Measurements from ENCODE around the gene FAM120A. TPM values are rescaled to one million over a fixed set of nuclear protein-coding genes. Genes with fewer than 3 reads are reported as not detected.
A peak's percentile ranks its signal among the peaks of the same experiment; 100 is the strongest.

The FAM120A gene
- total RNA-seq, 1 donor from 2014 or later, result 57.7 TPM

DNA sequence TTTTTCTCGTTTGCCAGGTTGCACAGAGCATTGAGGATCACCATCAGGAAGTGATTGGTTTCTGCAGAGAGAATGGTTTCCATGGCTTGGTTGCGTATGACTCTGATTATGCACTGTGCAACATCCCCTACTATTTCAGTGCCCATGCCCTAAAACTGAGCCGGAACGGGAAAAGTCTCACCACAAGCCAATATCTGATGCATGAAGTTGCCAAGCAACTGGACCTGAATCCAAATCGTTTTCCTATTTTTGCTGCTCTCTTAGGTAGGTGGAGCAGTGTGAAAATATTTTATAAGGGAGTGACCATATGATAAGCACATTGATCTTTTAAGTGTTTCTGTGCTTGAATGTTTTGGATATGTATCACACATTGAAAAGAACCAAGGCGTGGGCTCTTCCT, 19.6 kb downstream of the FAM120A start:
- no peak for FAIRE-seq
- H3K27ac ChIP-seq (ENCODE audit: low read depth, low read length), result no peak overlapping the region
- H3K4me2 ChIP-seq (ENCODE audit: low read length), result no peak overlapping the region
- H3K9ac ChIP-seq (ENCODE audit: low read length), result no peak overlapping the region
- H3K9me3 Mint-ChIP-seq (ENCODE audit: unreplicated experiment), result no peaks in the 10 kb centered on the region
- DNase-seq (ENCODE audit: low read depth), result peak; percentile 53
- H3K36me3 ChIP-seq (ENCODE audit: insufficient read depth, low read length), result no peaks in the 10 kb centered on the region
- H3K4me3 ChIP-seq (ENCODE audit: insufficient read depth, low read depth, low read length), result no peak overlapping the region
- H3K4me1 ChIP-seq (ENCODE audit: insufficient read depth, low read length), result peaks cover 12% of the 10 kb centered on the region
- no peaks in the 10 kb centered on the region for H3K27me3 ChIP-seq (ENCODE audit: insufficient read depth, low read length)
- no peaks in the 10 kb centered on the region for H3K9me3 ChIP-seq (ENCODE audit: insufficient read depth, low read depth, low read length)
- peaks cover 66% of the 10 kb centered on the region for H4K20me1 ChIP-seq (ENCODE audit: insufficient read depth, low read length)
- peaks cover 2% of the 10 kb centered on the region for H3K36me3 Mint-ChIP-seq (ENCODE audit: low read depth, unreplicated experiment)
- peaks cover 88% of the 10 kb centered on the region for H3K79me2 ChIP-seq (ENCODE audit: insufficient read depth, low read length)
- no peak overlapping the region for H3K4me3 Mint-ChIP-seq (ENCODE audit: unreplicated experiment)
- no peak overlapping the region for H3K27ac Mint-ChIP-seq (ENCODE audit: unreplicated experiment)
- H3K4me1 Mint-ChIP-seq (ENCODE audit: low read depth, unreplicated experiment), result peaks cover 28% of the 10 kb centered on the region
- no peak overlapping the region for H2AFZ ChIP-seq (ENCODE audit: low read depth, low read length)
- no peak for TF ChIP-seq EZH2 (IDR thresholded peaks at IDR 0.05; ENCODE audit: insufficient read depth, low read length)
- TF ChIP-seq, protein P1, sequence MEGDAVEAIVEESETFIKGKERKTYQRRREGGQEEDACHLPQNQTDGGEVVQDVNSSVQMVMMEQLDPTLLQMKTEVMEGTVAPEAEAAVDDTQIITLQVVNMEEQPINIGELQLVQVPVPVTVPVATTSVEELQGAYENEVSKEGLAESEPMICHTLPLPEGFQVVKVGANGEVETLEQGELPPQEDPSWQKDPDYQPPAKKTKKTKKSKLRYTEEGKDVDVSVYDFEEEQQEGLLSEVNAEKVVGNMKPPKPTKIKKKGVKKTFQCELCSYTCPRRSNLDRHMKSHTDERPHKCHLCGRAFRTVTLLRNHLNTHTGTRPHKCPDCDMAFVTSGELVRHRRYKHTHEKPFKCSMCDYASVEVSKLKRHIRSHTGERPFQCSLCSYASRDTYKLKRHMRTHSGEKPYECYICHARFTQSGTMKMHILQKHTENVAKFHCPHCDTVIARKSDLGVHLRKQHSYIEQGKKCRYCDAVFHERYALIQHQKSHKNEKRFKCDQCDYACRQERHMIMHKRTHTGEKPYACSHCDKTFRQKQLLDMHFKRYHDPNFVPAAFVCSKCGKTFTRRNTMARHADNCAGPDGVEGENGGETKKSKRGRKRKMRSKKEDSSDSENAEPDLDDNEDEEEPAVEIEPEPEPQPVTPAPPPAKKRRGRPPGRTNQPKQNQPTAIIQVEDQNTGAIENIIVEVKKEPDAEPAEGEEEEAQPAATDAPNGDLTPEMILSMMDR (IDR thresholded peaks at IDR 0.05; ENCODE audit: insufficient read depth, low read depth, low read length), result no peak
- no peaks in the 10 kb centered on the region for H3K27me3 Mint-ChIP-seq (ENCODE audit: low read depth, unreplicated experiment)

DNA sequence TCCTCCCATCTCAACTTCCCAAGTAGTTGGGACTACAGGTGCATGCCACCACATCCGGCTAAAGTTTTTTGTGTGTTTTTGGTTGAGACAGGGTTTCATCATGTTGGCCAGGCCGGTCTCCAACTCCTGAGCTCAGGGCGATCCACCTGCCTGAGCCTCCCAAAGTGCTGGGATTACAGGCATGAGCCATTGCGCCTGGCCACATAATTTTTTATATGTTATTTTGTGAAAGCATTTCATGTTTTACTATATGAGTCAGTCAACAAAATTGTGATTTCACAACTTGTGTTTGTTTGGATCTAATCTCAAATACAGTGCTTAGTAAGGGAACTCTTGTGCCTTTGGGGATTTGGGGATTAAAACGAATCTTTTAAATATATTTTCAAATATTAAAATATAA, 21.9 kb downstream of the FAM120A start:
- peaks cover 28% of the 10 kb centered on the region for H3K4me1 Mint-ChIP-seq (ENCODE audit: low read depth, unreplicated experiment)
- H3K79me2 ChIP-seq (ENCODE audit: insufficient read depth, low read length), result peaks cover 79% of the 10 kb centered on the region
- H3K27ac ChIP-seq (ENCODE audit: low read depth, low read length), result no peak overlapping the region
- no peak overlapping the region for H3K27ac Mint-ChIP-seq (ENCODE audit: unreplicated experiment)
- H3K27me3 Mint-ChIP-seq (ENCODE audit: low read depth, unreplicated experiment), result no peaks in the 10 kb centered on the region
- no peaks in the 10 kb centered on the region for H3K27me3 ChIP-seq (ENCODE audit: insufficient read depth, low read length)
- no peaks in the 10 kb centered on the region for H3K9me3 Mint-ChIP-seq (ENCODE audit: unreplicated experiment)
- H2AFZ ChIP-seq (ENCODE audit: low read depth, low read length), result no peak overlapping the region
- H3K4me3 Mint-ChIP-seq (ENCODE audit: unreplicated experiment), result no peak overlapping the region
- no peaks in the 10 kb centered on the region for H3K36me3 ChIP-seq (ENCODE audit: insufficient read depth, low read length)
- no peak overlapping the region for H3K9ac ChIP-seq (ENCODE audit: low read length)
- H3K4me2 ChIP-seq (ENCODE audit: low read length), result no peak overlapping the region
- DNase-seq (ENCODE audit: low read depth) (no peak), FAIRE-seq (no peak)
- H3K36me3 Mint-ChIP-seq (ENCODE audit: low read depth, unreplicated experiment), result peaks cover 3% of the 10 kb centered on the region
- peaks cover 6% of the 10 kb centered on the region for H3K4me1 ChIP-seq (ENCODE audit: insufficient read depth, low read length)
- H3K4me3 ChIP-seq (ENCODE audit: insufficient read depth, low read depth, low read length), result no peak overlapping the region
- TF ChIP-seq EZH2 (IDR thresholded peaks at IDR 0.05; ENCODE audit: insufficient read depth, low read length), result no peak
- TF ChIP-seq, protein P1 (IDR thresholded peaks at IDR 0.05; ENCODE audit: insufficient read depth, low read depth, low read length), result no peak
- H3K9me3 ChIP-seq (ENCODE audit: insufficient read depth, low read depth, low read length), result no peaks in the 10 kb centered on the region
- H4K20me1 ChIP-seq (ENCODE audit: insufficient read depth, low read length), result peaks cover 56% of the 10 kb centered on the region

DNA sequence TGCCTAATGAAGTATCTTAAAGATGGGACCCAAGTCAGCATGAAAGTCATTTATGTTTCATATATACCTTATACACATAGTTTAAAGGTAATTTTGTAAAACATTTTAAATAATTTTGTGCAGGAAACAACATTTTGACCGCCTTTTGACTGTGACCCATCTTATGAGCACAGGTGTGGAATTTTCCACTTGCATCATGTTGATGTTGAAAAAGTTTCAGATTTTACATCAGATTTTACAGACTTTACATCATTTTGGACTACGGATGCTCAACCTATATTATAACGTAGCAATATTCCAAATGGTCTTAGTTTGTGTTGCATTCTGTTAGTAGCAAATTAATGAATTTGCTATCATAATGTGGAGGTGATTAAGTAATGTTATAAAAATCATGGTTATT, 23.6 kb downstream of the FAM120A start:
- DNase-seq (ENCODE audit: low read depth) (no peak), FAIRE-seq (no peak)
- no peaks in the 10 kb centered on the region for H3K36me3 ChIP-seq (ENCODE audit: insufficient read depth, low read length)
- H3K9me3 ChIP-seq (ENCODE audit: insufficient read depth, low read depth, low read length), result no peaks in the 10 kb centered on the region
- H3K9me3 Mint-ChIP-seq (ENCODE audit: unreplicated experiment), result no peaks in the 10 kb centered on the region
- H3K36me3 Mint-ChIP-seq (ENCODE audit: low read depth, unreplicated experiment), result peaks cover 6% of the 10 kb centered on the region
- no peaks in the 10 kb centered on the region for H3K27me3 ChIP-seq (ENCODE audit: insufficient read depth, low read length)
- peaks cover 76% of the 10 kb centered on the region for H3K79me2 ChIP-seq (ENCODE audit: insufficient read depth, low read length)
- H3K4me3 ChIP-seq (ENCODE audit: insufficient read depth, low read depth, low read length), result no peak overlapping the region
- H3K9ac ChIP-seq (ENCODE audit: low read length), result no peak overlapping the region
- H2AFZ ChIP-seq (ENCODE audit: low read depth, low read length), result no peak overlapping the region
- no peaks in the 10 kb centered on the region for H3K27me3 Mint-ChIP-seq (ENCODE audit: low read depth, unreplicated experiment)
- H3K27ac Mint-ChIP-seq (ENCODE audit: unreplicated experiment), result no peak overlapping the region
- peaks cover 19% of the 10 kb centered on the region for H3K4me1 Mint-ChIP-seq (ENCODE audit: low read depth, unreplicated experiment)
- H3K4me1 ChIP-seq (ENCODE audit: insufficient read depth, low read length), result no peaks in the 10 kb centered on the region
- H3K27ac ChIP-seq (ENCODE audit: low read depth, low read length), result no peak overlapping the region
- H4K20me1 ChIP-seq (ENCODE audit: insufficient read depth, low read length), result peaks cover 56% of the 10 kb centered on the region
- H3K4me2 ChIP-seq (ENCODE audit: low read length), result no peak overlapping the region
- no peak for TF ChIP-seq EZH2 (IDR thresholded peaks at IDR 0.05; ENCODE audit: insufficient read depth, low read length)
- TF ChIP-seq, protein P1 (IDR thresholded peaks at IDR 0.05; ENCODE audit: insufficient read depth, low read depth, low read length), result no peak
- no peak overlapping the region for H3K4me3 Mint-ChIP-seq (ENCODE audit: unreplicated experiment)
